HG03095 (cell line): ENCODE results near the gene PHKA1.
"Not testable (repeated sequence)": the region's sequence is repeated elsewhere in the genome, so short reads cannot be mapped to it uniquely, and the experiment has no call there.

ENCODE experiments used
- ATAC-seq: cut with Tn5 transposase; IDR thresholded peaks from one replicate; pipeline ENCODE4 v1.9.1; 2021; ENCODE audit warnings: moderate library complexity; ENCODE audit not compliant: unreplicated experiment

PHKA1 gene

DNA sequence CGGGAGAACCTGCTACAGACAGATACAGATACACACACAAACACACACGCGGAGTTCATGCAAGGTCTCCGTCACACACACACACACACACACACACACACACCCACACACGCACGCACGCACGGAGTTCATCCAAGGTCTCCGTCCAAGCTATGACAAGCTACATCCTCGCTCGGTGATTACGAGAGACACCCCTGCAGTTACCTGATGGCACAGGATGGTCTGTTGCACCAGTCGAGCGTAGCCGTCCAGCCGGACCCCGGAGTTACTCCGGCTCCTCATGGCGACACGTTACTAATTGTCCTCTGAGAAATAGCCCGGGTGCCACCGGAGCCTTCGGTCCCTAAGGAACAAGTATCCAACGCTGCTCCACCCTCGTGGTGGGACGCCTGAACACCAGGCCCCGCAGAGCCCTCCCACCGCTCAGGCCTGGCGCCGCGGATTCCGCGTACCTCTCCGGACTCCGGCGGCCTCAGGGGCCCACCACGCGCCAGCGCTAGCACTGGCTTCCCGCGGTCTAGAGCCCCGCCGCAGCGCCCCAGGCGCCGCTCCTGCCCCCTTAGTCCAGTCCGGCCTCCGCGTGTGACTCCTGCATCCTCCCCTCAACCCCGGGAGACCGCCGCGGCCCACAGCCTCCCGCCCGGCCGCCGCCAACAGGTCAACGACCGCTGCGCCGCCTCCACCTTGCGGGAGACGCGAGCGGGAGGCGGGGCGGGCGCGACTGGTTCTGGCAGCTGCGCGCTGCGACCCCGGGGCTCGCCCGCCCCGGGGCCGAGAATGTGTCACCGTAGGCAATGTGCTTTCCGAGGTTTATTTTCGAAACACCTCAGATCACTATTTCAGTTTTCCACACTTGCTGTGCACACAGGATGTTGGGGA lies at the start of gene PHKA1:
TSS of gene PHKA1 (minus strand) at position 708 of the 879 bp plus-strand sequence. CDS start at position 282, 426 bp downstream.
- not testable (repeated sequence) for ATAC-seq

- ATAC-seq: not testable (repeated sequence)
These were observed 46.3 kb upstream of the PHKA1 start for GRCh38 chrX:72760454-72760853.

DNA sequence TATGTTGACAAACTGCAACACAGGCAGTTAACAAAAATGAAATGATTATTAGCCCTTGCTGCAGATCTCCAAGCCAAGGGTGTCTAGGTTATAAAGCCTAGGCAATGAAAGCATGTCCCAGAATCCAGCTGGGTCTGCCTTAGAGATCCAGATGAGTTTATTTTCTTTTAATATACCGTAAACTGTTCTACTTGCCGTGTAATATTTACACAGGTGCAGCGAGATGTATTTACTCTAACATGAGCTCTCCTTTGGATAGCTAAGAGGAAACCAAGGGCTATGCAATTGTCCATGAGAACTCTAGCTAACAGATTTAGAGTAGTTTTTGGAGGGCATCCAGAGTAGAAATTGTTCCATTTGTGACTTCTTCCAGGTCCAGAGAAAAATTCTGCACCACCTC lies 34.4 kb upstream of the PHKA1 start:
- not testable (repeated sequence) for ATAC-seq

DNA sequence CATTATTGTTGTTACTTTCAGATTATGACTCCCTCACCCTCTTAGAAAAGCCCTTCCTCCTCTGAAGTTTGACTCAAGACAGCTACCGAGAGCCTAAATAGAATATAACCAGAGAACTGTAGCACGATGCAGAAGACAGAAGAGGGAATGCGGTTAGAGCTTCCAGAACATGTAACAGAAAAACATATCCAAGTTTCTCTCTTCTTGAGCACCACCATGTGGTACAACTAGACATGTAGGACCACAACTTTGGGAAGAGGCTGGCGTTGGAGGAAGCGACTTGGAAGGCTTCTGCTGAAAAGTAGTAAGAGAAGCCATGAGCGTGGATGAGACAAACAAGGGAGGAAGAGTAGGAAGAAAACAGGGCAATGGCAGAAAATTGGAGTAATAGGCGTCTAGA lies 31.4 kb upstream of the PHKA1 start:
- ATAC-seq: not testable (repeated sequence)

GRCh38 chrX:72735561-72735960 lies 21.5 kb upstream of the PHKA1 start:
- no peak for ATAC-seq

- ATAC-seq: not testable (repeated sequence)
These were observed 19.5 kb upstream of the PHKA1 start for GRCh38 chrX:72733636-72734035.

GRCh38 chrX:72727846-72728245 lies 13.7 kb upstream of the PHKA1 start:
- ATAC-seq: no peak

- ATAC-seq: no peak
These were observed 2.7 kb upstream of the PHKA1 start for GRCh38 chrX:72716766-72717165.

- ATAC-seq: no peak
These were observed 1.4 kb upstream of the PHKA1 start for GRCh38 chrX:72715546-72715945.

DNA sequence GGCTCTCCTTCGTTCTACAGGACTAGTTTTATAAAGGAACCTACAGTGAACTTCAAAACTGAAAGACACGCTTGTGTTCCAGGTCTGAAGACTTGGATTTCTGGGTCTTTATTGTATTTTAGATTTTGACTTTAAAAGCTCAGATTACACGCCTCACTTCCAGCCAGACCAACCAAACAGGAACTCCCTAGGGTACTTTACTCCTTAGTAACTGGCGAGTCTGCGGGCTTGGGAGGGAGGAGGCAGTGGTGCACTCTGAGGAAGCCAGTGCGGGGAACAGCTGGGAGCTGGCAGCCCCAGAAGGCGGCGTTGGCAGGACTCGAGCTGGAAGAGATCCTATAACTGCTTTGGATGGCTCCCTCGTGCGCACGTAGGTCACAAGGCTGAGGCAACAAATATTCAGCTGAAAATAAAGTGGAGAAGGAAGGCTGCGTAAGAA lies 391 bp upstream of the PHKA1 start:
- no peak for ATAC-seq

DNA sequence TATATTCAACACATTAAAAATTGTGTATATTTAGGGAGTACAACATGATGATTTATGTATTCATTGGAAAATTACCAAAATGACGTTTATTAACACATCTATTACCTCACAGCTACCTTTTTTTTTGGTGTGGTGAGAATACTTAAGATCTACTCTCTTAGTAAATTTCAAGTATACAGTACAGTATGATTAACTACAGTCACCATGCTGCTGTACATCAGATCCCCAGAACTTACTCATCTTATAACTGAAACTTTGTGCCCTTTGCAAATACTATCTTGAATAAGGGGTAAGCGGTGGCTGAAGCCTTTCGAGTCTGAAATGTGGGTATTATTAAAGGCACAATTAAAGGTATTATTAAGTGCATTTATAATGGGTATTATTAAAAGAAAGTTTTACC lies 976 bp downstream of the PHKA1 start:
- ATAC-seq: no peak

- ATAC-seq: no peak
These were observed 1.9 kb downstream of the PHKA1 start for GRCh38 chrX:72712094-72712755.

GRCh38 chrX:72705814-72706213 lies 8.3 kb downstream of the PHKA1 start:
- no peak for ATAC-seq

DNA sequence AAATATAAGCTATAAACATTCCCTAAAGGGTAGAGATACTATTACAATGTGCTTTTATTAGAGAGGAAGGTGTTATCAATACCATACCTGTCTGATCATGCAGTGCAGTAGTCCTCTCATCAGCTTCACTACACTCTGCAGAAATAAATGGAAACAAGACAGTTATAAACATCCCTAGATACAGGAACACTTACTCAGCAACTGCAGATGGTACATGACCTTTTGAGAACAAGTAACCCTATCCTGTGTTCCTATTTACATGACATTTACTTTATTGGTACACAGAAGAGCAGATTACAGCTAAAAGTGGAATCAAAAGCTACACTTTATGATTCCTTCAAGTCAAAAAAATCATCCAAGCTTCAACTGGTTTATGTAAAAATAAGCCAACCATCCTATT lies 9.0 kb downstream of the PHKA1 start:
- ATAC-seq: no peak

DNA sequence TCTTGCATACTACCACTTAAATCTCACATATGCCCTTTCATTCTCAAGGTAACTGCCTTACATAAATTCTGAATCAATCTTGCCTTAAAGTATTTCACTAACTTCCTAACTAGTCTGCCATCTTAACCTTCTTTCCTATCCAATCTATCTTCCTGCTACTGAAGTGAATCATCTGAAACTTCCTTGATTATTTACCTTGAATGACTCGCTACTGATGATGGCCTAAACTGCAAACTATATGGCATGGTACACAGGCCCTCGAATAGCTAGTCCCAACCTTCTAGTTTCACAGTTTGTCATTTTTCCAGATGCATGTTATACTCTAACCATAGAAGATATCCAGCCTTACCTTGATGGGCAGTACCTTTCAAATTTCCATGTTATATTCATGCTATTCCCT lies 19.9 kb downstream of the PHKA1 start:
- no peak for ATAC-seq

DNA sequence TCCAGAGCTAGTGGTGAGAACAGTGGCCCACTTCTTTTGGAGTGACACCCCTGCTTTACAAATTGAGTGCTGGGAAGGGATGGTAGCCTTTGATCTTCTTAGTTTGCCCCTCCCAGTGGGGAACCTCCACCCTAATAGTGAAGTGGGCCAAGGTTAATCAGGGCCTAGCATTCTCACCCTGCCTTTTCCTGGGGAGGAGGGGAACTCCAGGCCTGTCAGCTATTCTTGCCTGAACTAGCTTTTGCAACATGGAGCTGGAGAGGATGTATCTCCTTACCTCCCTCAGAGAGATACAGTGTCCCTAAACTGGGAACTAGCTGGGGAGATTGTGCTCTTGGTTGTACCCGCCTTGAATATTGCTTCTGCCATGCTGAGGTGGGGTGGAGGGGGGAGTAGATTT lies 20.6 kb downstream of the PHKA1 start:
- ATAC-seq: no peak

DNA sequence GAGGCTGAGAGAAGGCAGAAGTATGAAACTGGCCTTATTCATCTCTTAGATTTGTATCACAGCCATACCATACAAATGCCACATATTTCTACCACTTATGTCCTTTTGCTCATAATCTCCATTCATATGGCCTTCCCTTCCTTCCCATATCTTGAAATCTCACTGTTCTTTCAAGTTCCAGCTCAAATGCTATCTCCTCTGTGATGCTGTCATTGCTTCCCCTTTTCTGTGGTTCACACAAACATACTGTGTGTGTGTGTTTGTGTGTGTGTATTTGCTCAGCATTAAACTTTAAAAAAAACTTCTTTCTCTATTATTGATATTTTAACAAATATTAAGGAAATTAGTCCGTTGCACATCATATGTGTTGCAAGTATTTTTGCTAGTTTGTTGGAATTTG lies 26.7 kb downstream of the PHKA1 start:
- ATAC-seq: no peak

DNA sequence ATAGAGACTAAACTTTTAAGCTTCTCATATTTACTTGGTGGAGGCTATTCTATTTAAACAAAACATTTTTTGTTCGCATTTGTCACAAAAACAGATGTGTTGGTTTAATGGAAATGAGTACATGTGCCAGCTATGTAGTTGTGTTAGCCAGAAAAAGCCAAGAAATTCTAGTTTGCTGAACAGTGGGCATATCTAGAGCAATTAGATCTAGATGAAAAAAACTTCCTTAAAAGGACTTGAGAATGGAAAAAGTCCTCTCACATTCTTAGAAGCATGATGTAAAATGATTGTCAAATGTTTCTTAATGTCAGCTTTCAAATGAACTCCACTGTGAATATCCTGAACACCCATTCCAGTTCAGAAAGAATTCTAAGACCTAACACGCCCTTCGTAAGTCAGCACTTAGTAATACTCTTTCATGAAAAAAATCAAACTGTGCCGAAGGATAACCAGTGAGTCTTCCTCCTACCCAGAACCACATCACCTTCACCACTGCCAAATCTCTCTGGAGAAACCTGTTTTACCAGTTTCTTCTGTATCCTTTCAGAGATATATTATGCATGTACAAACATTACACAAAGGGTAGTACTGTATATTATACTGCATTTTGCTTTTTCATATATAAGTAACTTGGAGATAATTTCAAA lies 28.2 kb downstream of the PHKA1 start:
- ATAC-seq: no peak

- no peak for ATAC-seq
These were observed 29.1 kb downstream of the PHKA1 start for GRCh38 chrX:72685018-72685417.

- ATAC-seq: no peak
These were observed 30.5 kb downstream of the PHKA1 start for GRCh38 chrX:72683631-72684030.

DNA sequence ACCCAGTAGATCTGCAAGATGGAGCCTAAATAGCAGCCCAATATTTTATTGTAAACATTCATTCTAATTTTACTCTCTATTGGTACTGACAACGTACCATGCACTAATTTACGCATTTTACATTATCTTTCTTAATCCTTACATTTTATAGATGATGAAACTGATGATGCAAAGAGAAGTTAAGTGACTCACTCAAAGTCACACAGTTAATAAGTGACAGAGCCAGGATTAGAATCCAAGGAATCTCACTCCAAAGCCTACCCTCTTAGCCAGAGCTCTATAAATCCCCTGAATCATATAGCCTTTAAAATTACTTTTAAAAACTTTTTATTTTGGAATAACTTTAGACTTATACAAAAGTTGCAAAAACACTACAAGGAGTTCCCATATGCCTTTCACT lies 37.6 kb downstream of the PHKA1 start:
- no peak for ATAC-seq

DNA sequence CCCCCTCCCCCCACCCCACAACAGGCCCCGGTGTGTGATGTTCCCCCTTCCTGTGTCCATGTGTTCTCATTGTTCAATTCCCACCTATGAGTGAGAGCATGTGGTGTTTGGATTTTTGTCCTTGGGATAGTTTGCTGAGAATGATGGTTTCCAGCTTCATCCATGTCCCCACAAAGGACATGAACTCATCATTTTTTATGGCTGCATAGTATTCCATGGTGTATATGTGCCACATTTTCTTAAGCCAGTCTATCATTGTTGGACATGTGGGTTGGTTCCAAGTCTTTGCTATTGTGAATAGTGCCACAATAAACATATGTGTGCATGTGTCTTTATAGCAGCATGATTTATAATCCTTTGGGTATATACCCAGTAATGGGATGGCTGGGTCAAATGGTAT lies 40.2 kb downstream of the PHKA1 start:
- ATAC-seq: not testable (repeated sequence)
